ENCODE data around the gene DNAJC18. TPM values are rescaled to one million over a fixed set of nuclear protein-coding genes. Genes with fewer than 3 reads are reported as not detected.
A peak's percentile ranks its signal among the peaks of the same experiment; 100 is the strongest.
"Not testable (repeated sequence)": the region's sequence is repeated elsewhere in the genome, so short reads cannot be mapped to it uniquely, and the experiment has no call there.

Gene DNAJC18
- 22.1 TPM for polyA plus RNA-seq (ENCODE audit: insufficient read length)

GRCh38 chr5:139439013-139439903 is at the start of gene DNAJC18:
TSS of gene DNAJC18 (minus strand) at chr5:139439525. CDS start at chr5:139439445, 80 bp downstream.
- peak; percentile 85 for DNase-seq (ENCODE audit: low read depth)

DNA sequence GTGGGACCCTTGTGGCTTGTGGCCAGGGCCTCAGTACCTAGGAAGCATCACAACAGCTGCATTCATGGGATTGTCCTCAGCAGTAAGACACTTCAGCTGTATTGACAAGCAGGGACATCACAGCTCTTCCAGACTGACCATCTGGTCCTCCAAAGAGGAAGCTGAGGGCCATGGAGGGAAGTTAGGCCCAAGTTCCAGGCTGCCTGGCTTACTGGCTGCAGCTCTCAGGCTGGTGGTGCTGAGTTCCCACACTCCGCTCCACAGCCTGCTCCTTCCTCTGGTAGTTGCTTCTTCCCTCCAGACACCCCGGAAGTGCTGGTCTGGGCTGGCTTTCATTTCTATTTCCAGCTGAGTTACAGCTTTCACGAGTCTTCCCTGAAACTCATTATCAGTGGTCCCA is 48.9 kb upstream of the DNAJC18 start:
- DNase-seq (ENCODE audit: low read depth): no peak

- no peak for DNase-seq (ENCODE audit: low read depth)
Measured at GRCh38 chr5:139486201-139486600, 46.9 kb upstream of the DNAJC18 start.

DNA sequence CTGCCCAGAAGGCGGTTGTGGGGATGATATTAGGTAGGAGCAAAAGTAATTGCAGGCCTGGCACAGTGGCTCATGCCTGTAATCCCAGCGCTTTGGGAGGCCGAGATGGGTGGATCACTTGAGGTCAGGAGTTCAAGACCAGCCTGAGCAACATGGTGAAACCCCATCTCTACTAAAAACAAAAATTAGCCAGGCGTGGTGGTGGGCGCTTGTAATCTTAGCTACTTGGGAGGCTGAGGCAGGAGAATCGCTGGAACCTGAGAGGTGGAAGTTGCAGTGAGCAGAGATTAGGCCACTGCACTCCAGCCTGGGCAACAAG is 43.5 kb upstream of the DNAJC18 start:
- not testable (repeated sequence) for DNase-seq (ENCODE audit: low read depth)

DNA sequence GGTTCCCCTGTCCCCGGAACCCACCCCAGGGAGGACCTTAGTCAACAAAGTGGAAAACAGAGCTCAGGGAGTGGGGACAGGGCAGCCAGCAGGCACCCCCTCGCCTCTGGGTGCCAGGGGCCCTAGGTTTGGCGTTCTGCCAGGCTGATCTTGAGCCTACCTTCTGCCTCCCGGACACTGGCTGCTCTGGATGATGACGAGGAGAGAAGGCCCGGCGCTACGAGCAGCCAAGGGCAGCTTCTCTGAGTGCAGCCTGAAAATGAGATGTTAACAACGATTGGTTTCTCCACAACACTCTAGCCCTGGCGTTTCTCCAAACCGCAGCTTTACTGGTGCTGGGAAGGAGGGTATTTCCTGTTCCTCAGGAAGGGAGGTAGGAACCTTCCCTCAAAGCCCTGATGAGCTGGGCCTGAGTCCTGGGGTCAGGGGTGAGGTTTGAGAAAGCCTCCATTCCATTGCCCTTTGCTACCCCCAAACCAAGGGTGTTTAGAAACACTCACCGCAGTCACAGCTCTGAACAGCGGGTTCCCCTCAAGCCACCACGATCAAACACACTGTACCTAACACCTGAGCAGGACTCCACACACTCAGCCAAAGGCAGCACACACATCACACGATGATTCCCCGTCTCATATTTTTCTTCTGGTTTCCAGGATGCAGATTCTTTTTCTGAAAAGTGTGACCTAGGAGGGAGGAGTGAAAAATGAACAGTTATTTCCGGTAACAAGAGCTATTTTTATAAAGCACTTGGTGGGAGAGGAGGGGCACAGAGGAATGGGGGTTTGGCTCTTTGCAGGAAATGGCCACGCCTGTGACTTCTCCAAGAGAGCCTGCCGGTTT is 42.9 kb upstream of the DNAJC18 start, which contains the start of gene STING1:
Gene STING1, minus strand, starts transcription at position 709 of the 840 bp plus-strand sequence. CDS start 1,054 bp downstream, outside the sequence.
- DNase-seq (ENCODE audit: low read depth): peak; percentile 52

GRCh38 chr5:139481580-139482049 is 42.3 kb upstream of the DNAJC18 start:
- DNase-seq (ENCODE audit: low read depth): no peak

GRCh38 chr5:139481122-139481533 is 41.8 kb upstream of the DNAJC18 start:
- no peak for DNase-seq (ENCODE audit: low read depth)

GRCh38 chr5:139479729-139480128 is 40.4 kb upstream of the DNAJC18 start:
- DNase-seq (ENCODE audit: low read depth): not testable (repeated sequence)

- not testable (repeated sequence) for DNase-seq (ENCODE audit: low read depth)
Measured at GRCh38 chr5:139478657-139479423, 39.5 kb upstream of the DNAJC18 start.

GRCh38 chr5:139475865-139476617 is 36.7 kb upstream of the DNAJC18 start:
- DNase-seq (ENCODE audit: low read depth): no peak

DNA sequence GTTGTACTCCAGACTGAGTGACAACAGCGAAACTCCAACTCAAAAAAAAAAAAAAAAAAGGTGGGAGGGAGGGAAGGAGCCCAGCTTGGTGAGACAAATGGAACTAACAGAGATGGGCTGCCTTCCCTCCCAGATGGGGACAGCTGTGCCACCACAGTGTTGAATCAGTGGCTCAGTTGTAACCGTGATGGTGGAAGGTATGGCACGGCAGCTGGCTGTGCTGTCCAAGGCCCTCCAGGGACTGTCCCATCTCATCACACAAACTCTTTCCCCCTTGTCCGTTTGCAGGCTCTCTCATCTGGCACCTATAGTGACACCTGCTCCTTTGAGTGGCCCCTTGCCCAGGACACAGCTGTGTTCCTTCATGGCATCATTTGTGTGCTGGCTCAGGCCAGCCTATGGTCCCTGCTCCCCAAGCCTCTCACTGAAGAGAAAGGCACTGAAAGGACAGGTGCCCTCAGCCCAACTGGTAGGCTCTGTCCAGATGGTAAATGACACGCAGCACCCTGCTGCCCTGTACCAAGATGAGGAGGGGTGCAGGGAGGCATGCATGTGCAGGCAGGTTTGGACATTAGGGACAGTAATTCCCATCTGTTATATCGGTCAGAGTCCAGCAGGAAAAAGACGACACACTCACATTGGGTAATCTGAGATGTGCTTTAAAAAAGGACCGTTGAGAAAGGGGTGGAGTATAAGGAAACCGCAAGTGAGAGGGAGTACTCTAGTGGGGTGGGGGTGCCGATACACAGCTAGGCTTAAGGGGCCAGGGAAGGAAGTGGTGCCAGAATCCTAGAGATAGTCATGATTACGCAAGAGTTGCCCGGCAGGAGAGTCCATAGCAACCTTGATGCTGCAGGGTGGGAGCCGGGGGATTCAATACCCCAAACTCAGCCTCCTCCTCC is 35.8 kb upstream of the DNAJC18 start:
- DNase-seq (ENCODE audit: low read depth): no peak

DNA sequence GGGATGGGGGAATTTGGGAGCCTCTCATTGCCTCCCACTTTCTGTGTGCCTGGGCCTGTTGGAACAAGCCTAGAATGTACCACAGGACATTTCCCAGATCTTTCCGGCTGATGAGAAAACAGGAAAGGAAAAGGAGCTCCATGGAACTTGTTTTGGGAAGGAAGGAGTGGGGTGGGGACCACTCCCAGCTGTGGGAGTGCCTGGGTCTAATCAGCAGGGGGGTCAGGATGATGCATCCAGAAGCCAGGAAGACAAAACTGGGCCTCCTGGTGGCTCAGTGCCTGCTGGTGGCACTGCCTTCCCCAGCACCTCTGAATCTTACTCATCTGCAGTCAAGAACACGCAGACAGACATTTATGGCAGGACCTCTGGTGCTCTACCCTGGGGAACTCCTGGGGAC is 34.2 kb upstream of the DNAJC18 start:
- DNase-seq (ENCODE audit: low read depth): no peak

GRCh38 chr5:139473105-139473504 is 33.8 kb upstream of the DNAJC18 start:
- no peak for DNase-seq (ENCODE audit: low read depth)

GRCh38 chr5:139472386-139473030 is 33.2 kb upstream of the DNAJC18 start:
- DNase-seq (ENCODE audit: low read depth): no peak

DNA sequence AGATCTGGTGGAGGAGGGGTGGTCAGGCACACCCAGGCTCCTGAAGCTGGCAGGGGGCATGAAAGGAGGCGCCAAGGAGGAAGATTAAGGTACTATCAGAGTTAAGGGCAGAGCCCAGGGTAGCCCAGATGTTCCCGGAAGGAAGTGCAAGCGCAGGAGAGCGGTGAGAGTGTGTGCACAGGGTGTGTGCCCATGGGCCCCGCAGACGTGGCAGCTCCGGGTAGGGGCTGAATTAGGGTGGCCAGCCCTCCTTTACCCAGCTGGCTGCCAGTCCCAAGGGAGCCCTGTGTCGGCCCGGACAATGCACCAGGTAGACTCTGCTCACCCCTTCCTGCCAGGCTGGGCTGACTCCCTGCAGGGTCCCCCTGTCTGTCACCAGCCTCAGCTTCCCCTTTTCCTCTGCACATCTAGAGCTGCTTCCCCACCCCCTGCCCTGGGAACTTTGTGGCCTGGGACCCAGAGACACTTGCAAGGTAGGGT is 31.5 kb upstream of the DNAJC18 start, which contains the start of gene SMIM33:
Gene SMIM33, plus strand, starts transcription at position 184 of the 480 bp plus-strand sequence. Its CDS starts 118 bp downstream, at position 302.
- DNase-seq (ENCODE audit: low read depth): no peak

DNA sequence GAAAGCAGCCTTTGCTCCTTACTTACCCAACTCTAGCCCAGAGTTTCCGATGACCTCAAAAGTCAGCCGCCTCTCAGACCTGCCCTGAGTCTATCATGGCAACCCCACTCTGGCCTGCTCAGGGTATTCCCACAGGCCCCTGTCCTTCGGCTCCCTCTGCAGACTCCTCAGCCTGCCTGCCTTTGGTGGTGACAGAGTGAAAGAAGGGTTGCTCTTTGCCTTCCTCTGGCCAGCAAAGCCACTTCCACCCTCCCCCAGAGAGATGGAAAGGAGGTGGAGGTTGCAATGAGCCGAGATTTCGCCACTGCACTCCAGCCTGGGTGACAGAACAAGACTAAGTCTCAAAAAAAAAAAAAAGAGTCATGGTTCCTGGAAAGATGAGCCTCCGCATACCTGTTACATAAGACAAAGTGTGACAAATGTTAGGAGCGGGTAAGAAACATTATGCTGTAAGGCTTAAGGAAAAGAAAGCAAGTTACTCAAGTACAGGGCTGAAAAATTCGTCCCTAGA is 29.2 kb upstream of the DNAJC18 start:
- no peak for DNase-seq (ENCODE audit: low read depth)

DNA sequence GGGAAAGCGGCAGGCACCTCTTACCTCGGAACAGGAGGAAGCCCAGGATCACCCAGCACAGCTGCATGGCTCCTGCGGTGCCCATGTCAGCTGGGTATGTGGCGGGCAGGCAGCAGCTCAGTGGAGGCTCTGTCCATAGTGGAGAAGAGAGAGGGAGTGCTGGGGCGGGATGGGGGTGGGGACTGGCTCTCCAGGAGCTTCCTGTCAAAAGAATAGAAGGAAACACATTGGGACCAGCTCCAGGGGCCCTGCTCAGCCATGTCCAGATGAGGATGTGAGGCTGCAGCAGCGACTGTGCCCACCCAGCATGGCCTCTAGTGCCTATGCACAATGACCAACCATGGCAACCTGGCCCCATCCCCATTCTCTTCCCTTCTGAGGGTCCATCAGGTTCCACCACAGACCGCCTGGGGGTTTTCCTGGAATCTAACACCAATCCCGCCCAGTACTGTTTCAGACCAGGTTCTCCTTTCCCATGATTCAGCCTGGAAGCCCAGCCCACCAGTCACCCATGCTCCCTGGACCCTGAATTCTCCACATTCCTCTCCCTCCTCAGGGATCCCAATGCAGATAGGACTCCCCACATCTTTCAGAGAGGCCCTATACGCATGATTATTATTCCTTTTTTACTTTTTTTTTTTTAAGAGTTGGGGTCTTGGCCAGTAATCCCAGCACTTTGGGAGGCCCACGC is 23.4 kb upstream of the DNAJC18 start, which contains the start of gene ECSCR:
Gene ECSCR, minus strand, starts transcription at position 158 of the 691 bp plus-strand sequence. Its CDS starts 73 bp downstream, at position 85.
- no peak for DNase-seq (ENCODE audit: low read depth)

- DNase-seq (ENCODE audit: low read depth): no peak
Measured at GRCh38 chr5:139461698-139462097, 22.4 kb upstream of the DNAJC18 start.
